ENCODE results near the gene TRAPPC14.

TRAPPC14 gene

GRCh38 chr7:100173806-100174495 lies 15.4 kb upstream of the TRAPPC14 start:
- DNase-seq, result no peak

- DNase-seq, result no peak
These were observed 13.3 kb upstream of the TRAPPC14 start for GRCh38 chr7:100171840-100172239.

- no peak for DNase-seq
These were observed 12.7 kb upstream of the TRAPPC14 start for GRCh38 chr7:100171087-100171681.

GRCh38 chr7:100170101-100170897 lies 11.8 kb upstream of the TRAPPC14 start:
- DNase-seq, result no peak

GRCh38 chr7:100169147-100169850 lies 10.8 kb upstream of the TRAPPC14 start:
- no peak for DNase-seq

DNA sequence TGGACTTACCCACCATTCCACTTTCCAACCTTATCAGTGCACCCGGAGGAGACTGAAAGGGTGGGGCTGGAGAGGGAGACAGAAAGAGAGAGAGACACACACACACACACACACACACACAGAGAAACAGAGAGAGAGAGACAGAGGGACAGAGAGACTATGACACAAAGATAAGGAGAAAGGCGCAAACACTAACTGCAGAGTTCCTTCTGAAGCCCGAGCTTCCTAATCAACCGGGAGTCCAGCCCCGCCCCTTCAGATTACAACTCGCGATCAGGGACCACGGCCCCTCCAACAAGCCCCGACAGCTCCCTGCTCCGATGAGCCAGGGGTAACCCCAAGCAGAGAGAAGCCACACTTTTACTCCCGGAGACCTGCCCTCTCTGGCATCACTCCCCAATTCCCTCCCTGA lies 9.4 kb upstream of the TRAPPC14 start:
- peak; percentile 10 for DNase-seq

GRCh38 chr7:100166970-100167911 lies 8.7 kb upstream of the TRAPPC14 start:
- DNase-seq, result no peak

- no peak for DNase-seq
These were observed 7.9 kb upstream of the TRAPPC14 start for GRCh38 chr7:100166317-100166940.

DNA sequence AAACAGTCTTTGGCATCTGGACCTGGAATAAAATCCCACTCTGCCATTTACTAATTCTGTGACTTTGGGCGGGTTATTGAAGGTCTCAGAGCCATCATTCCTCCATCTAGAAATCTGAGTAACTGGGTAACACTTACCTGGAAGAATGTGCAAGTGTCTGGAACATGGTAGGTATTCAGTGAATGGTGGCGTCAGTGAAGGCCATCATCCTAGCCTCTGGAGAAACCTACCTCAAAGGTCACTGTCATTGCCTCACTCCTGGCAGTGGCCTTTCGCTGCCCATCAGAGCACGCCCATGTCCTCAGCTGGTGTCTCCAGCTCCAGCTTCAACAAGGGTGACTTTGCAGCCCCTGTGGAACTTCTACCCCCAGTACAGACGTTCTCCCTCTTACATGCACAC lies 5.3 kb upstream of the TRAPPC14 start:
- no peak for DNase-seq

GRCh38 chr7:100163006-100163531 lies 4.5 kb upstream of the TRAPPC14 start:
- DNase-seq, result no peak

DNA sequence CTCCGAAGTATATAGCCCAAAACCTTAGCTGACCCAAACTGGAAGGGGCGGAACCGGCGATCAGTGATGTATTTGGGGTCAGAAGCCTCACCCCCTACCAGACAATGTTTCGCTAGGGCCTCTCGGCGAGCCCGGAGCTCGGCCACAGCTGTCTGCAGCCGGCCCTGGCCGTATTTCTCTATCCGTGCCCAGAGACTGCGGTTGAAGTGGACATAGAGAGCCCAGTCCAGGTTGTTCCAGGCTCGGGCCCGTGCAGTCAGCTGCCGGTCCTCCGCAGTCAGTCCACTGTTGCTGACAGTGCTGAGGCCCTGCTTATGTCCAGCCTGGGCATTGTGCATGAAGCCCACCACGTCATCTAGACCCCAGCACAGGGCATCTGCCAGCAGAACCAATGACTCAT lies 1.5 kb upstream of the TRAPPC14 start:
- DNase-seq, result no peak

GRCh38 chr7:100159099-100159623 lies 638 bp upstream of the TRAPPC14 start:
- DNase-seq, result no peak

- DNase-seq, result no peak
These were observed 942 bp downstream of the TRAPPC14 start for GRCh38 chr7:100157334-100158228.

DNA sequence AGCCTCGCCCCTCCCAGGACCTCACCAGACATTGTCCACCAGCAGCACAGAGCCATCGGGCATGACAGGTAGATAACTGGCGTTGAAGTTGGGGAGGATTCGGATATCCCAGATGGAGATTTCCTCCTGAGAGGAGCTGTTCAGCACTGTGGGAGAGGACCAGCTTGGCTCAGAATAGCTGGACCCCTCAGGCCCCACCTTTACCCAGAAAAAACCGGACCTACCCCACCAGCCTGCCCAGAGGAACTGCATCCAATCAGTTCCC lies 1.5 kb downstream of the TRAPPC14 start:
- no peak for DNase-seq

DNA sequence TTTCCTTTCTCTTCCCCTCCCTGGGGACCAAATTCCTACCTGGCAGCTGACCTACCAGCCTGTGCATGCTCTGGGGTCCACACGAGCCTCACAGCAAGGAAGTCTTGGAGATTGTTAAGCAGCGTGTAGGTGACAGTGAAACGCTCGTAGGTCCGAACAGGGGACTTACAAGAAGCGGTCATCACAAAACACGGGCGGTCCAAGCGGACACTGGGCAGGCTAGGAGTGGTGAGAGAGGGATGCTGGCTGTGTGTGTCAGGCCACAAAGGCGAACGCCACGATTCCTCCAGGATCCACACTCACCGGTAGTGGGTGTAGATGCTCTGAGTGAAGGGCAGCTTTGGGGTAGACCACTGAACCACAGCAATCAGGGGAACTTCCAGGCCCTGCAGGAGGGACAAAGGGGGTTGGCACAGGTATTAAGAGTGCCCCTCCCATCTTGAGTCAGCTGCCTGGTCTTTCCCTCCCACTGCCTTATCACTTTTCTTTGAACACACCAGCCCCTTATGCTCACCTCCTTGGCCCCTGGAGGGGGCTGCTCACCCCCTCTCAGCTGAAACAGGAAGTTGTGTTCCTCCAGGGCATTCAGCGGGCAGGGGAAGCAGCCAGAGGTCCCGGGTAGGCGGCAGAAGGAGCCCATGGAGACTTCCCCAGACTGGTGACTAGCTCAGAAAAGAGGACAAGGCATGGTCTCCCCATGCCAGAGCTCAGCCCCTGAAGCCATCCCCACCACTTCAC lies 2.0 kb downstream of the TRAPPC14 start:
- DNase-seq, result no peak

GRCh38 chr7:100155553-100156317 lies 2.8 kb downstream of the TRAPPC14 start:
- DNase-seq, result no peak

DNA sequence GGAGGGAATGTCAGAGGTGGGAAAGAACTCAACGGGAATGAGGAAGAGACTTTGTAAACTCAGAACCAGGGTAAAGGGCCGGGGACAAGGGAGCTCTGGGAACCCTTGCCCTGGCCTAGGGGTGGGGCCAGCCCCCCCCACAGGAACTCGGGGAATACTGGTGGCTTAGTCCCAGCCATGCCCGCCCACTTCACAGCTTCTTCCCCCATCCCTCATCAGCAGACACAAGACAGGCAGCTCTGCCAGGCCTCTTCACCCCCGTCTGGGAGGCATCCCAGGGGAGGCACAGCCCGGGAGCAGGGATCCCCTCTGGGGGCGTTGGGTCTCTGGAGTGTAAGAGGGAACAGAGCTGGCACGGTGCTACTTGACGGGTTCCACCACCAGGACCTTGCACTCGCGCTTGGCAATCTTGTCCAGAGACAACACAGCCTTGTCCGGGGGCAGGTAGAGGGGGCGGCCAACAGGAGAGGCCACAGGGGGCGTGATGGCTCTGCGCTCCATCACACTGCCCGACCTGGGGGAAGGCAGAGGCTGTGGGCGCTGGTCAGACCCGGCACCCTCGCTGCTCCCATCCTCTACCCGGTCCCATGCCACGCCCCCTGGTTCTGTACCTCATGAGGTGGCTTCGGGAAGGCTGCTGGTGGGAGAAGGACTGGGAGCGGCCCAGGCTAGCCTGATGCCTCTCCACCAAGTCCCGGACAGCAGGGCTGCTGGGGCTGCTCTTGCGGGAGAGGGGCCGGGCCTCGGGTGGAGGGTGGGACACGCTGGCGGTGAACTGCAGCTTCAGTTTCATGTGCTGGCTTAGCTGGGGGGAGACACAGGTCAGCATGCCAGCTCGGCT lies 3.7 kb downstream of the TRAPPC14 start:
- DNase-seq, result no peak

Data from fibroblast of skin of abdomen (primary cell).